Stimulated activated CD4-positive, alpha-beta T cell treated with anti-CD3 and anti-CD28 coated beads, Interleukin-1b, Interleukin-23, amount 100 ng/mL, for 48 hours (primary cell): ENCODE data around the gene MYL2.

Source experiments
- DNase-seq: peaks from one replicate; pipeline ENCODE4 v3.0.0-alpha.2; 2020

Gene MYL2

DNA sequence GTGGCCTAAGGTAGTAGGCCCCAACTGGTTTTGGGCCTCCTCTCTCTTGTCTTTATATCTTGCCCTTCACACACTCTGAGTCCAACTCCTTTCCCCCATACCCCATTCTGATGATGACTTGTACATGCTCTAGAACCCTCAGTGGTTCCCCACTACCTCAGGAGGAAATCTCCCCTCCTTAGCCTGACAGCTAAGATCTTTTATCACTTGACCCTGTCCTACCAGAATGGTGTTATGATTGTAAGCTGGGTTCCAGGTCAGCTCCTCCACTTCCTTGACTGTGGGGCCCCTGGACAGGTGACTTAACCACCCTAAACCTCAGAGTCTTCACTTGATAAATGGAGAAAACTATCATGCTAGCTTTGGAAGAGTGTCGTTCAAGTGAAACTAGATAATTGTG is 9.4 kb upstream of the MYL2 start:
- DNase-seq, result no peak

DNA sequence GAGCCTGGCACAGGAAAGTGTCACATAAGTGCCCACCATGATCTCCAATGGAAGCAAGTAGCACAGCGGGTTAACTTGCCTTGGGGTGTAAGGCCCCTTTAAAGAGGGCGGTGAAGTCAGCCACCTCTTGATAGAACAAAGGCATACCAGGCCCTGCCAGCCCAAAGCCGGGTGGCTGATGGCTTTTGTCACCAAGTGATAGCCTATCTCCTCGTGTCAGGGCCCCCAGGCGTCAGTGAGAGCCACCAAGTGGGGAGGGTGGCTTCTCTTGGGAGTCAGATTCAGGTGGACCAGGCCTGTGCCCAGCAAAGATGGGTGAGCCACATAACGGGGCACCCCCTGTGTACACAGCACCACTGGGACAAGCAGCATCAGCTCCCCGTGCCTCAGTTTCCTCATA is 8.3 kb upstream of the MYL2 start:
- no peak for DNase-seq

DNA sequence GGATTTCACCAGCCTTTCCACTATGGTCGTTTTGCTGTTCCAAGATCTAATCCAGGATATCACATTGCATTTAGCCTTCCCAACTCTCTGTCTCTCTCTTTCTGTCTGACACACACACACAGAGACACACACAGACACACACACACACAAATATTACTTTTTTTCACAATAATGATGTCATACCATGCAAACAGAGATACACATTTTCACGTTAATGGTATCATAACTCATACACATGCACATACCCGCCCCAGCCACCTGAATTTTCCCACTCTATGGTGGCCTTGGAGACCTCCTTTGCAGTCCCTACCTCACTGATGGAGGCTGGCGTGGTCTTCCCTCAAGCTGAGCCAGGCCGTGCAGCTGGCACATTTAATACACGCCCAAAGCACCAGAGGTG is 7.2 kb upstream of the MYL2 start:
- DNase-seq, result no peak

DNA sequence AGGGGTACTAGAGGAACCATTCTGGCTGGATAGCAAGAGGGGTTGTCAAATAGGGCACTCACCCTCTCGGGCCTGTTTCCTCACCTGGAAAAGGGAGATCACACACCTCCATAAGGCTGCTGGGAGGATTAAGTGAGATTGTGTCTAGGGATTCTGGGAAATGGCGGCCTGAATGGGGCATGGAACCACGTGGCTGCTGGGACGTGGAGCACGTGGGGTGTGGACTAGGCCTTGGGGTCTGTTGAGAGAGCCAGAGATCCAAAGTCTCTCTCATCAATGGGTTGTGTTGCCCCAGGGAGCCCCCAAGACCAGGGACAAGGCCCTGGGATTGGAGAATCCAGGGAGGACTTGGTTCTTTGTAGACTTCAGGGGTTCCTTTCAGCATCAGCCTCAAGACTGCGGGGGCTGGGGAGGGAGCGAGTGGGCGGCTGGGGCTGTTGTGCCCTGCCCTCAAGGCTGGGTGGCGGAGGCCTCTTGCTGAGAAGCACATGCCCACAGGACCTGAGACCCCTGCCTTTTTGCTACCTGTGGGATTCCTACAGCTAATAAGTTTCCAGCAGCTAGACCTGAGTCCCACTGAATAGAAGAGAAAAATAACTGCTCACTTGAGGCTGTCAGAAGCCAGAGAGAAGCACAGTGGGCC is 3.4 kb upstream of the MYL2 start:
- no peak for DNase-seq

DNA sequence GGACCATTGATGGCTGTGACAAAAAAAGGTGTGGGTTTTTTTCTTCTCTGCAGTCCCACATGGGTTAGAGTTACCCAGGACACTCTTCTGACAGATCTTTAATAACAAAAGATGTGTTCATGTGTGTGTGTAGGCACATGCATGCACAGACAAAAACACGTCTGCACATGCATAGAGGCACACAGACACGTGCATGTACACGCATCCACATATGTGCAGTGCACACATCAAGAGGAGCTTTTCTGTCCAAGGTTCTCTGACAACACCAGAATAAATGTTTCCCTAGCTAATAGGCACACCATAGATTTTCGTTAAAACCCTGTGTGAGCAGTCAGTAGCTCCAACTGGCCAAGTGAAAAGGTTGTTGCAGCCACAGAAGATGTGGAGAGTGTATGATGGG is 2.8 kb upstream of the MYL2 start:
- DNase-seq, result no peak

DNA sequence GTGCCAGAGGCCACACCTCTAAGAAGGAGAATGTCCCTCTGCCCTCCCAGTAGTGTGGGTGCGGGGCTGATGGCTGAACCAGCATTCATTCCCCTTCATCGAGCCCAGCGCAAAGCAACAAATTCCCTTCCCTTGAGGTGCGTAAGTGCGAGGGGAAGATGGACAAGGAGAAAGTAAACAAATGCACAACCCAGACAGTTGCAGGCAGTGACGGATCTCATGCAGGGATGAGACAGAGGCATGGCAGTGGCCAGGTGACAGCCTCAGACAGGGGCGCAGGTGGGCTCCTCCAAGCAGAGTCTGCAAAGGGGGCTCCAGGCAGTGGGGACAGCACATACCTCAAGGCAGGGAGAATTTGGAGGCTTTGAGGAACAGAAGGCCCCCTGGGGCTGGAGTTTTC is 2.3 kb upstream of the MYL2 start:
- no peak for DNase-seq

DNA sequence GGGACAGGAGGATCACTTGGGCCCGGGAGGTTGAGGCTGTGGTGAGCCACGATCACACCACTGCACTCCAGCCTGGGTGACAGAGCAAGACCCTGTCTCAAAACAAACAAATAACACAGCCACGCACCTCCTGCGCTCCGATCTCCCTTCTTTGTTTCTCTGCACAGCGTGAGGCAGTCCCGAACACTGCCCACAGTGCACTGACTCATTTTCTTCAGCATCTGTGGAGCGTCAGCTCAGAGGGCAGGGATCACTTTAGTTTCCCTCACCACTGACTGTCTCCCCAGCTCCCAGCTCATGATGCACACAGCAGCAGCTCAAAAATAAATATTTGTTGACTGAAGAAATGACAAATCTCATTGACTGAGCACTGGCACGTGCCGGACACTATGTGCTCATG is 883 bp upstream of the MYL2 start:
- no peak for DNase-seq

DNA sequence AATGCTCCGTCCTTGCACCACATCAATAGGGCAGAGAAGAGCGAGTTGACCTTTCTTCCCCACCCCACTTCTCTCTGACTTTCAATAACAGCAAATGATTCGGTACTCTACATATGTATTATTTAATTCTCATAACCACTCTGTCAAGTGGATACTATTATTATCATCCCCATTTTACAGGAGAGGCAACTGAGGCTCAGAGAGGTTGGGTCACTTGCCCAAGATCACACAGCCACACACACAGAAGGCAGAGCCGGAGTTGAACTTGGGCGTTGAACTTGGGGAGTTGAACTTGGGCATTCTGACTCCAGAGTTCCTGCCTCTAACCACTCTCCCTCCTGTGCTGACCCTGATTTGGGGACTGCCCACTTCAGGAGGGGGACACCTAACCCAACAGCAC is 659 bp downstream of the MYL2 start:
- DNase-seq, result no peak

DNA sequence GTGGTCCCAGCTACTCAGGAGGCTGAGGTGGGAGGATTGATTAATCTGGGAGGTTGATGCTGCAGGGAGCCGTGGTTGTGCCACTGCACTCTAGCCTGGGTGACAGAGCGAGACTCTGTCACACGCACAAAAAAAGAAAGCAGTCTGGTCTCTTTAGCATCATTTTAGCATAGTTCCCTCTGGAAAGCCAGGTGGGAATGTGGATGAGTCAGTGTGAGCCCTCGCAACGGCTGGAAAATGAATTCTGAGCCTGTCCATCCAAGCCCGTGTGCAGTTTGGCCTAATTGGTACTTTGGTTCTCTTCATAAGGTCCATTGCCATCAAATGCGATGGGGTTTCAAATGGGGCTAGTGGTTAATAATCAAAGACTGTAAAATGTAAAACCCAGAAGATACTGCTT is 2.4 kb downstream of the MYL2 start:
- no peak for DNase-seq

DNA sequence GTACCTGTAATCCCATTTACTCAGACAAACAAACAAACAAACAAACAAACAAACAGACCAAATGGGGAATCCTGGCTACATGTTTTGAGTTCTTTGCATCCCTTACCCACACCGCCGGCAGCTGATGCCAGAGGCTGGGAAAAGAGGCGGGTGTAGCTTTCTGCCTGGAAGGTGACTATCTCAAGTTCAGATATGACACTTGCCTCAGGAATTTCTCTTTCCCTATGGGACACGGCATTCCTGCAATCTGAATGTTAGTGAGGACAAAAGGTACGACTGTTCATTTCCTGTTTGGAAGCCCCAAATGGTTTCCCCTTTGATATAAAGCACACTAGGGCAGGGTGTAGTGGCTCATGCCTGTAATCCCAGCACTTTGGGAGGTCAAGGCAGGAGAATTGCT is 2.9 kb downstream of the MYL2 start:
- DNase-seq, result no peak

DNA sequence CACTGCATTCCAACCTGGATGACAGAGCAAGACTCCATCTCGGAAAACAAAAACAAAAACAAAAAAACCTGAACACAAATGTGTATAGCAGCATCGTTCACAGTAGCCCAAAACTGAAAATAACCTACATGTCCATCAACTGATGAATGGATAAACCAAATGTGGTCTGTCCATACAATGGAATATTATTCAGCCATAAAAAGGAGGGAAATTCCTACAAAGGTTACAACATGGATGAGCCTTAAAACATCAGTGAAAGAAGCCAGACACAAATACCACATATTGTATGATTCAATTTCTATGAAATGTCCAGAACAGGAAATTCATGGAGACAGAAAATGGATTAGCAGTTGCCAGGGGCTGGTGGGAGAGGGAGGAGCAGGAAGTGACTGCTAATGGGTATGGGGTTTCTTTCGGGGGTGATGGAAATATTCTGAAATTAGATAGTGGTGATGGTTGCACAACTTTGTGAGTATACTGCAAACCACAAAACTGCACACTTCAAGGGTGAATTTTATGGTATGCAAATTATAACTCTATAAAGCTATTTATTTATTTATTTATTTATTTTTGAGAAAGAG is 4.0 kb downstream of the MYL2 start:
- no peak for DNase-seq

DNA sequence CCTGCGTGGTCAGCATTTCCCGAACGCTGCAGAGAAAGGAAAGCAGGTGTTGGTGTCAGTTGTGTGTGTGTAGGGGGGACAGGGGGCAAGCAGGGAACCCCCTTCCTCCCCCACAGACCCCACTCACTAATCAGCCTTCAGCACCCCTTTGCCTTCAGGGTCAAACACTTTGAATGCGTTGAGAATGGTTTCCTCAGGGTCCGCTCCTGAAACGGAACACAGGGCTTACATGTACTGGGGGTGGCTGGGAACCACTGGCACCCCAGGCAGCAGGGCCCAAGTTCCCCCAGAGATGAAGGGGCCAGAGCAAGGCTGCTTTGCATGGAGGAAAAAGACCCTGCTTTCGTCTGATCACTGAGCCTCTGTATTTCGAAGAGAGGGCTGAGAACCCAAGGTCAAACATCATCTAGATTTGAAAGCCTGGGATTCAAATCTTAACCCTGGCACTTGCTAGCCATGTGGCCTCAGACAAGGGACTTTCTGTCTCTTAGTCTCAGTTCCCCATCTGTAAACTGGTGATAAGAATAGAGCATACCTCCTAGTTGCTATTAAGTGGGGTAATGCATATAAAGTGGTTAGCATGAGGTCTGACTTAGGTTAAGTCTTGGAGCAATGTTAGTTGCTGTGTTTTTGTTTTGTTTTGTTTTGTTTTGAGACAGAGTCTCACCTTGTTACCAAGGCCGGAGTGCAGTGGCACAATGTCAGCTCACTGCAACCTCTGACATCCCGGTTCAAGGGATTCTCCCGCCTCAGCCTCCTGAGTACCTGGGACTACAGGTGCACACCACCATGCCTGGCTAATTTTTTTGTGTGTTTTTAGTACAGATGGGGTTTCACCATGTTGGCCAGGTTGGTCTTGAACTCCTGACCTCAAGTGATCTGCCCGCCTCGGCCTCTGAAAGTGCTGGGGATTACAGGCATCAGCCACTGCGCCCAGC is 7.0 kb downstream of the MYL2 start:
- DNase-seq, result no peak

DNA sequence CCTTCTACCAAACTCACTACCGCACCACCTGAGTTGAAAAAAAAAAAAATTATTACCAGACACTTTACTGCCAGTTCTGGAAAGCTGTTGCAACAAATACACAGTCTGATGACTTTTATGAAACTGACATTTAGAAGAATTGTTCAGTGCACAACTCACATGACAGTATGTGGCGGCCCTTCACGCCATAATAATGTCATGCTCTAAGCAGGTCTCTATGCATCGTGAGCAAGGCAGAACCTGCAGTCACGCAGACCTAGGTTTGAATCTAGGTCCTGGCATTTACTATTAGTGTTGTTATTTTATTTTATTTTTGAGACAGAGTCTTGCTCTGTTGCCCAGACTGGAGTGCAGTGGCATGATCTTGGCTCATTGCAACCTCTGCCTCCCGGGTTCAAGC is 8.1 kb downstream of the MYL2 start:
- DNase-seq, result no peak

DNA sequence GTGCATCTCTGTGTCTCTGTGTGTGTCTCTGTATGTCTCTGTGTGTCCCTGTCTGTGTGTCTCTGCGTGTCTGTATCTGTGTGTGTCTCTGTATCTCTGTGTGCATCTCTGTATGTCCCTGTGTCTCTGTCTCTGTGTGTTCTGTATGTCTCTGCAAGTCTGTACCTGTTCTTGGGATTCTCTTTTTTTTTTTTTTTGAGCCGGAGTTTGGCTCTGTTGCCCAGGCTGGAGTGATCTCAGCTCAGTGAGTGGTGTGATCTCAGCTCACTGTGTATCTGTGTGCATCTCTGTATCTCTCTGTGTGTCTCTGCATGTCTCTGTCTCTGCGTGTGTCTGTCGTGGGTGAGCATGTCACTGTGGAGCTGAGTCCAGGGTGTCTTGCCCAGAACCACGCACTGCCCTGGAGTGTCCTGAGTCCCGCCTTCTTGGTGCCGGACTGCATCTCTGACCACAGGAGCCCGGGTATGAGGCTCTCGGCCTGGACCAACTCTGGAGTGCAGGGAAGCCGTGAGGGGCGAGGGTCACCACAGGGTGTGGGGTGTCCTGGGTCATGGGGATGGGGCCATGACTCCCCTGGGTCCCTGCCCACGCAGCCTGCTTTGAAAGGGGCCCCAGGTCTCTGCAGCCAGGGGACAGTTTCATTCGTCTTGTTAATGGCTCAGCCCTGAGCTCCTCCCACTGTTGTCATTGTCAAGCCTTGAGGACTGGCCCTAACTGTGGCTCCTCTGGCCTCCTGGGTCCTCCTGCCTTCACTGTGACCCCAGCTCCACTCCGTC is 11.8 kb downstream of the MYL2 start:
- no peak for DNase-seq

DNA sequence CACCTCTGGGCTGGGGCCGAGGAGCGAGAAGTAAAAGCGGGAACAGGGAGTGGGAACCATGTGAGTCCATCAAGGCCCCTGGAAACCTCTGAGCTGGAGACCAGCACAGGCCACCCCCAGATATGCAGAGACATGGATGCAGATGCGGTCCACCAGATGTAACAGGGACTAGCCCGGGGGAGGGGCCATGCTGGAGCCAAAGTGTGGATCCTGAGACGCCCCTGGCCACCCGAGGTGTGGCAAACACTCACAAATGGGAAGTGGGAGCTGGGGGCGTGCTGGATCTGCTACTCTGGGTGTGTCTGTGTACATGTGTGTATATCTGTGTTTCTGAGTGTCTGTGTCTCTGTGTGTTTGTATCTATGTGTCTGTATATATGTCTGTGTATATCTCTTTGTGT is 12.8 kb downstream of the MYL2 start:
- DNase-seq, result no peak

DNA sequence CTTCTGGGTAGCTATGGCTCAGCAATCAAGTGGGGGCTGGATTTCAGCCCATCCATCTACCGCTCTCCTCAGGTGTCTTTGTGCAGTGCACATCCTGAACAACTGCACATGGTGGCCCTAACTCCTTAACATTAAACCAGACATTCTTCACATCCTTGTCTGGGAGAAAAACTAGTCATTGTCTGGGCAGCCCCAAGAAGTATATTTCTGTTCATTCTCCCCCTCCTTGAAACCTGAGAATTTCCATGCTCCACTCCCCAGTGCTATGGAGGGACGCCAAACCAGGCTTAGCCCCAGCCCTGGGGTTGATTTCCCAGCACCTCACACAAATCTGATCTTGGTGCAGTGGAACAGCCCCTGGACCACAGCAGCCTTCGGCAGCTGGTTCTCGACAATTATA is 13.4 kb downstream of the MYL2 start:
- DNase-seq, result no peak

DNA sequence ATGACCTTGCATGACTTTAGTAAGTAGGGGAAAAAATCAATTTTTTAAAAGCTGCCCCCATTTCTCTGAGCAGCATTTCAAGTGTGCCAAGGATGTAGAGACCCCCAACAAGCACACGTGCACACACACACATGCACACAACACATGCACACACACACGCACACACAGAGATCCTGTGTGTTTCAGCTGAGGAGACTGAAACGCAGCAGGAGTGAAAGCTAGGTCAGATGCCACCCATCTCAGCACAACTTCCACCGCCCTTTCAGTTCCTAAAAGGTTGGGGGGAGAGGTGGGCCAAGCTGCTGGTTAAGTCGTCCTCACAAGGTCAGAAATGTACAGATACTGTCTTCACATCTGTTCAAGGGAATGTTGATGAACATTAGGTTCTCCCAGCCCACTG is 13.9 kb downstream of the MYL2 start:
- DNase-seq, result no peak

DNA sequence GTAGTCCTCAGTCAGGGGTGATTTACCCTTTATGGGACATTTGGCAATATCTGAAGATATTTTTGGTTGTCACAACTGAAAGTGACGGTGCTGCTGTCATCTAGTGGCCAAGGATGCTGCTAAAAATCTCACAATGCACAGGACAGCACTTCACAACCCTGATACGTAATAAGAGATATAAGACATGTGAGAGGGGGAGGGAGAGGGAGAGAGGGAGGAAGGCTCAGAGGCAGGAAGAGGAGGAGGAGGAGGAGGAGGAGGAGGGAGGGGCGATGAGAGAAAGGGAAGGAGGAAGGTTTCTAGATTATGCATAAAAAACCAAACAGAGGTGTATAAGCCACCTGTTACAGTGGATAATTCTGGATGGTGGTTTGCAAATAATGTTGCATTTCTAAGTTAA is 14.3 kb downstream of the MYL2 start:
- no peak for DNase-seq

DNA sequence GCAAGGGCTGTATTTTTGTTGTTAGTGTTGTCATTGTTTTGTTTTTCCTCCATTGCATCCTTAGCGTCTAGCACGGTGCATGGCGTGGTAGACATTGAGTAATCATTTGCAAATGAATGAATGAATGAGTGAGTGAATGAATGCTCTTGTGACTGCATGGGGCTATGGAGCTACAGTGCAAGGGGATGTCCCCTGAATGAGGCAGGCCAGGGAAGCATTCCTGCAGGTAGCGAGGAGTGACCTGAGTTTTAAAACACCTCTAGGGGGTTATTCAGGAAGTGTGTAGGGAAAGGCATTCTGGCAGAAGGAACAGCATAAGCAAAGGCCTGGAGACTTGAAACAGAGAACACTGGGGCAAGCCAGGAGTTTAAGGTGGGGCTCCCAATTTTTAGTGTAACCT is 16.9 kb downstream of the MYL2 start:
- no peak for DNase-seq

DNA sequence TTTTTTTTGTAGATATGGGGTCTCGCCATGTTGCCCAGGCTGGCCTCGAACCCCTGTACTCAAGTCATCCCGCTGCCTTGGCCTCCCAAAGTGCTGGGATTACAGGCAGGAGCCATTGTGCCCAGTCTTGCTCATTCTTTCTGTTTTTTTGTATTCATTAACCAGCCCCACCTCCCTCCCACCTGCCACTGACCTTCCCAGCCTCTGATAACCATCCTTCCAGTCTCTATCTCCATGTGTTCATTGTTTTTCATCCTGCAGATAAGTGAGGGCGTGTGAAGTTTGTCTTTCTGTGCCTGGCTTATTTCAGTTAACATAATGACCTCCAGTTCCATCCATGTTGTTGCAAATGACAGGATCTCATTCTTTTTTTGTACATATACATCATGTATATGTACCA is 19.0 kb downstream of the MYL2 start:
- no peak for DNase-seq

DNA sequence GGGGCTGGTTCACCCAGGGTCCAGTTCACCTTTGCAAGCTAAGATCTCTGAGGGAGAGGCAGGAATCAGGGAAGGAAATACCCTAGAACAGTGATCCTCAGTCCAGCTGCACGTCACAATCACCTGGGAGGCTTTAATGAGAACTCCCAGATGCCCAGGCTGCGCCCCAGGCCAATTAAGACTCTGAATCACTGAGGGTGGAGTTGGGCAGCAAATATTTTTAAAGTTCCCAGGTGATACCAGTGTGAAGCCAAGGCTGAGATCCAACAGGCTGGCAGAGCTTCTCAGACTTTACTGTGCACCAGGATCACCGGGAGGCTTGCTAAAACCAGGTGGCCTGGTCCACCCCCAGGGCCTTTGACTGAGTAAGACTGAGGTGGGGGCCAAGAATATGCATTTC is 23.8 kb downstream of the MYL2 start:
- no peak for DNase-seq

DNA sequence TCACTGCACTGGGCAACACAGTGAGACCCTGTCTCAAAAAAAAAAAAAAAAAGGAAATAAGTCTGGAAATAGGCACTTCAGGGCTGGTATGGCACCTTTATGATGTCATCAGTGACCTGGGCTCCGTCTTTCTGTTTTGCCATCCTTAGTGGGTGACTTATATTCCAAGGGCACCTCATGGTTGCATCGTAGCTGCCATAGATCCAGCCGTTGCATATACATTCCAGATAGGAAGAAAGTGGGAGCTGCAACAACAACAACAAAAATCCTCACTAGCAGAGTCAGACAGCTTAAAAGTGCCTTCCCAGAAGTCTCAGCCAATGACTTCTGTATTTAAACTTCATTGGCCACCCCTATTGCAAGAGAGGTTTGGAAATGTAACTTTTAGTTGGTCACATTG is 26.4 kb downstream of the MYL2 start:
- no peak for DNase-seq

DNA sequence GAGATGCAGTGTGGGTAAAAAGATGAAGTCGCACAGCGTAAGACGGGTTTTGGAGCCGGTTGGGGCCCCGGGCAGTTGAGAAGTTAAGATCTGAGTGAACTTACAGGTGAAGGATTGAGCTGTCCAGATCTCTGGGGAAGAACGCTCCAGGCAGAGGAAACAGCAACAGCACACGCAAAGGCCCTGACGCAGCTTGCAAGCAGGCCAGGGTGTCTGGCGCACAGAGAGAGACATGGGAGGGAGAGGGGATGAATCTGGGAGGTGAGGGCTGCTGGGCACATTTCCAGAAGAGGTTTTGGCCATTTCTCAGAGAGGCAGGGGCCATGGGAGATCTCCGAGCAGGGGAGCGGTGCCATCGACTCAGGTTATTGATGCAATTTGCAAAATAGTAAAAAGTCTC is 31.0 kb downstream of the MYL2 start:
- no peak for DNase-seq
